GM12892 (cell line): ENCODE data around the gene CBR1.
"Not testable (repeated sequence)": the region's sequence is repeated elsewhere in the genome, so short reads cannot be mapped to it uniquely, and the experiment has no call there.

ENCODE experiments used
- DNase-seq: peaks from one replicate; pipeline ENCODE4 v3.0.0; 2011; ENCODE audit not compliant: insufficient read length
- FAIRE-seq: peaks from 2 replicates; lab custom pipeline; 2011; peaks lifted over from hg19 to GRCh38; lab: Jason Lieb, UNC
- POLR2A ChIP-seq: IDR thresholded peaks from 2 replicates; pipeline ENCODE4 v1.6.1; 2011; ENCODE audit warnings: low read depth, low read length, control low read depth
- POLR2AphosphoS5 ChIP-seq: IDR thresholded peaks from 2 replicates; pipeline ENCODE4 v1.6.1; 2011; ENCODE audit warnings: low read depth, low read length, control low read depth
- TAF1 ChIP-seq: IDR thresholded peaks from 2 replicates; pipeline ENCODE4 v1.6.1; 2011; ENCODE audit warnings: low read depth, mild to moderate bottlenecking, control low read depth, low read length, borderline replicate concordance

CBR1 gene

DNA sequence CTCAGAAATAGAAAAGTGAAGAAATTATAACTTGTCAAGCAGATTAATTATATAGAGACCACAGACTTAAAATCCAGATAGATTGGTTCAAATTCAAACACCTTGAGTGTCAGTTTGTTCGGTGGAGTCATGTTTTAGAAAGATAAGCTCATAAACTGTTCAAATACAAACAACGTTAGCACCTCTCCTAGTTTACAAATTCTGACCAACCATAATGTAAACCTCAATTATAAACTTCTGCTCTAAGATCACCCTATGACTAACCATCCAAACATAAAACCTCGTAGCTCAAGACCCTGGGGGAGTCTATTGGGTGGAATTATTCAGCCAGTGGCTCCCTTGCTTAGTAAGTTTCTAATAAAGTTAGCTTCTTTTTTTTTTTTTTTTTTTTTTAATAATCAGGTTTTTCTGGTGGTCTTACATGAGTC is 12.4 kb downstream of the CBR1 start:
- FAIRE-seq (no peak), DNase-seq (no peak)
- TF ChIP-seq POLR2A (no peak), TAF1 (no peak), POLR2AphosphoS5 (no peak)

- DNase-seq (no peak), FAIRE-seq (no peak)
- TF ChIP-seq TAF1: no peak
- TF ChIP-seq POLR2A: no peak
- TF ChIP-seq POLR2AphosphoS5: no peak
These were observed 17.7 kb downstream of the CBR1 start for GRCh38 chr21:36087362-36088138.

- TF ChIP-seq POLR2AphosphoS5 (no peak), TAF1 (no peak), POLR2A (no peak)
- DNase-seq: no peak
- FAIRE-seq: no peak
These were observed 20.1 kb downstream of the CBR1 start for GRCh38 chr21:36089946-36090345.

- TF ChIP-seq TAF1: no peak
- TF ChIP-seq POLR2A: no peak
- no peak for TF ChIP-seq POLR2AphosphoS5
- no peak for FAIRE-seq
- no peak for DNase-seq
These were observed 22.9 kb downstream of the CBR1 start for GRCh38 chr21:36092681-36093080.

- TF ChIP-seq POLR2AphosphoS5: no peak
- no peak for TF ChIP-seq TAF1
- no peak for TF ChIP-seq POLR2A
- no peak for FAIRE-seq
These were observed 23.7 kb downstream of the CBR1 start for GRCh38 chr21:36093512-36093911.

GRCh38 chr21:36096398-36097290 is 26.8 kb downstream of the CBR1 start:
- TF ChIP-seq POLR2AphosphoS5 (no peak), POLR2A (no peak), TAF1 (no peak)
- FAIRE-seq (no peak), DNase-seq (no peak)

More at GRCh38 chr21:36093512-36093911, 23.7 kb downstream of the CBR1 start:
- DNase-seq: no peak

- peak; percentile 66 for FAIRE-seq
- TF ChIP-seq POLR2A: no peak
- TF ChIP-seq POLR2AphosphoS5: no peak
- TF ChIP-seq TAF1: no peak
- no peak for DNase-seq
These were observed 27.8 kb downstream of the CBR1 start for GRCh38 chr21:36097427-36098181.

GRCh38 chr21:36098182-36098532 is 28.3 kb downstream of the CBR1 start:
- FAIRE-seq (no peak), DNase-seq (no peak)
- TF ChIP-seq POLR2AphosphoS5 (no peak), POLR2A (no peak), TAF1 (no peak)

DNA sequence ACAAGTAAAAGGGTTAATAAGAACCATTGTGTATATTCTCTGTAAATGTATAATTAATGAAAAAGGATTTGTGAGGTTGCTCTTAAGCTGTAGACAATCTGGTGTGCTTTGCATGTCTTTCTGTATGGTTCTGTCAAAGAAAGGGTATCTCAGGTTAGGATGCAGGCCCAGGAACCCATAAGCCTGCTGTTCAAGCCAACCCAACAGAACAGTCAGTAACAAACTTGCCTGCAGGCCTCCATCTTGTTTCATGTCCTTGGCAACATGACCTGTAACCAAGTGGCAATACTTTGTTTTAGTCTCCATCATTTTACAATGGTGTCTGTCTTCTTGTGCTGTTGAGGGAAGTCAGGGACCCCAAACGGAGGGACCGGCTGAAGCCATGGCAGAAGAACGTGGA is 29.2 kb downstream of the CBR1 start:
- no peak for FAIRE-seq
- DNase-seq: no peak
- no peak for TF ChIP-seq POLR2A
- no peak for TF ChIP-seq POLR2AphosphoS5
- TF ChIP-seq TAF1: no peak

- DNase-seq, FAIRE-seq: not testable (repeated sequence)
These were observed 29.9 kb downstream of the CBR1 start for GRCh38 chr21:36099695-36100211.

- FAIRE-seq (no peak), DNase-seq (no peak)
- TF ChIP-seq POLR2AphosphoS5 (no peak), TAF1 (no peak), POLR2A (no peak)
These were observed 31.3 kb downstream of the CBR1 start for GRCh38 chr21:36100971-36101641.
